Brain microvascular endothelial cell (primary cell): ENCODE data around the gene IDUA.

Experiments
- DNase-seq: peaks from one replicate; pipeline ENCODE4 v3.0.0-alpha.2; 2020
- H3K27ac ChIP-seq: fragments of 250-450 bp; sonication (Bioruptor Pico); 2 replicates; pipeline ENCODE4 v1.5.1; 2020; ENCODE audit warnings: mild to moderate bottlenecking, moderate library complexity
- H3K27me3 ChIP-seq: fragments of 250-450 bp; sonication (Bioruptor Pico); replicated peaks from 2 replicates; pipeline ENCODE4 v1.5.1; 2020; ENCODE audit warnings: mild to moderate bottlenecking
- H3K36me3 ChIP-seq: fragments of 250-450 bp; sonication (Bioruptor Pico); replicated peaks from 2 replicates; pipeline ENCODE4 v1.5.1; 2020; ENCODE audit warnings: mild to moderate bottlenecking
- H3K4me3 ChIP-seq: 2 replicates; pipeline ENCODE4 v1.5.1; 2011; ENCODE audit warnings: low read depth, mild to moderate bottlenecking, control low read depth, low read length, moderate library complexity
- in situ Hi-C: cut with HindIII; loops from 2 replicates; pipeline ENCODE4 v1.10.0; 2017; ENCODE audit warnings: low sequenced_read_pairs, low pct_ligation_motif_present
- TF ChIP-seq, protein P1 (sequence below): IDR thresholded peaks from 2 replicates; pipeline ENCODE4 v1.5.1; 2011; ENCODE audit warnings: low read depth, mild to moderate bottlenecking, moderate library complexity, low read length, control low read depth, inconsistent platforms; ENCODE audit errors: missing control alignments

Gene IDUA

DNA sequence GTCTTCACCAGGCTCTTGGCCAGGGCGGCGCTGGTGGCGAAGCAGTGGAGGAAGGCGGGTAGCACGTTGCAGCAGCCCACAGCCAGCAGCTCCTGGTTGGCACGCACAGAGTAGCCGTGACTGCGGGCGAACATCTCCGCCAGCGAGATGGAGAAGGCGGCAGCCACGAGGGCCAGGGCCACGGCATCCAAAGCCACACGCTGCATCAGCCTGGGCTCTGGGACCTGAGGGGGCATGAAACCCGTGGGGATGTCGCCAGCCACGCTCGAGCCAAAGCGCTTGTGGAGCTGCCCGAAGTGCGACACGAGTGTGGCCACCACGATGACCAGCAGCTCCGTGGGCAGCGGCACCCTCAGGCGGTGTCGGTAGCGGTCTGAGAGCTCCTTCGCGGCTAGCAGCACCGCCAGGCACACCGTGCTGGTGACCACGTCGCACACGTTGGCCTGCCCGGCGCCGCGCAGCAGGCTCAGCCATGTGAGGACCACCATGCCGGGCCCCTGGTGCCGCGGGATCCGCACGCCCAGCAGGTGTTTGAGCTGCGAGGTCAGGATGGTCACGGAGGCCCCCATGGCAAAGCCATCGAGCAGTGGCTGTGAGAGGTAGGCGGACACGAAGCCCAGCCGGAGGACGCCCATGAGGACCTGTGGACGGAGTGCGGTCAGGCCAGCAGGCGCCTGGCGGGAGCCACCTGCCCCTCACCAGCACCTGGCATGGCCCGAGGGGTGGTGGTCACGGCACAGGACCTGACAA is 3.1 kb downstream of the IDUA start:
- H3K27ac ChIP-seq = no peak overlapping the region
- in situ Hi-C loops = no loop called here
- no peak for DNase-seq
- no peaks in the 10 kb centered on the region for H3K27me3 ChIP-seq
- TF ChIP-seq, protein P1, sequence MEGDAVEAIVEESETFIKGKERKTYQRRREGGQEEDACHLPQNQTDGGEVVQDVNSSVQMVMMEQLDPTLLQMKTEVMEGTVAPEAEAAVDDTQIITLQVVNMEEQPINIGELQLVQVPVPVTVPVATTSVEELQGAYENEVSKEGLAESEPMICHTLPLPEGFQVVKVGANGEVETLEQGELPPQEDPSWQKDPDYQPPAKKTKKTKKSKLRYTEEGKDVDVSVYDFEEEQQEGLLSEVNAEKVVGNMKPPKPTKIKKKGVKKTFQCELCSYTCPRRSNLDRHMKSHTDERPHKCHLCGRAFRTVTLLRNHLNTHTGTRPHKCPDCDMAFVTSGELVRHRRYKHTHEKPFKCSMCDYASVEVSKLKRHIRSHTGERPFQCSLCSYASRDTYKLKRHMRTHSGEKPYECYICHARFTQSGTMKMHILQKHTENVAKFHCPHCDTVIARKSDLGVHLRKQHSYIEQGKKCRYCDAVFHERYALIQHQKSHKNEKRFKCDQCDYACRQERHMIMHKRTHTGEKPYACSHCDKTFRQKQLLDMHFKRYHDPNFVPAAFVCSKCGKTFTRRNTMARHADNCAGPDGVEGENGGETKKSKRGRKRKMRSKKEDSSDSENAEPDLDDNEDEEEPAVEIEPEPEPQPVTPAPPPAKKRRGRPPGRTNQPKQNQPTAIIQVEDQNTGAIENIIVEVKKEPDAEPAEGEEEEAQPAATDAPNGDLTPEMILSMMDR = no peak
- H3K36me3 ChIP-seq = peaks cover 4% of the 10 kb centered on the region
- H3K4me3 ChIP-seq = no peak overlapping the region

- in situ Hi-C loops = no loop called here
- TF ChIP-seq, protein P1 = no peak
These were observed 4.0 kb downstream of the IDUA start for GRCh38 chr4:990746-991367.

GRCh38 chr4:991451-992296 is 4.8 kb downstream of the IDUA start:
- Histone ChIP-seq H3K27me3 (peaks cover 12% of the 10 kb centered on the region), H3K4me3 (no peak overlapping the region), H3K27ac (no peak overlapping the region), H3K36me3 (peaks cover 4% of the 10 kb centered on the region)
- TF ChIP-seq, protein P1 = no peak
- no peak for DNase-seq
- in situ Hi-C loops = no loop called here

More at GRCh38 chr4:990746-991367, 4.0 kb downstream of the IDUA start:
- DNase-seq = no peak
- no peak overlapping the region for H3K27ac ChIP-seq
- H3K36me3 ChIP-seq = peaks cover 4% of the 10 kb centered on the region
- H3K4me3 ChIP-seq = no peak overlapping the region
- peaks cover 4% of the 10 kb centered on the region for H3K27me3 ChIP-seq

- Histone ChIP-seq H3K4me3 (no peak overlapping the region), H3K36me3 (peaks cover 4% of the 10 kb centered on the region), H3K27ac (no peak overlapping the region), H3K27me3 (peaks cover 19% of the 10 kb centered on the region)
- TF ChIP-seq, protein P1 = no peak
- DNase-seq = no peak
- in situ Hi-C loops = no loop called here
These were observed 5.7 kb downstream of the IDUA start for GRCh38 chr4:992297-993110.
